Stimulated activated CD4-positive, alpha-beta T cell treated with anti-CD3 and anti-CD28 coated beads, Interleukin-4, amount 100 ng/mL, for 1 hour (primary cell): ENCODE data around the gene STK4.
"Not testable (repeated sequence)": the region's sequence is repeated elsewhere in the genome, so short reads cannot be mapped to it uniquely, and the experiment has no call there.

Experiments used
- DNase-seq: peaks from one replicate; pipeline ENCODE4 v3.0.0-alpha.2; 2020

STK4 gene

DNA sequence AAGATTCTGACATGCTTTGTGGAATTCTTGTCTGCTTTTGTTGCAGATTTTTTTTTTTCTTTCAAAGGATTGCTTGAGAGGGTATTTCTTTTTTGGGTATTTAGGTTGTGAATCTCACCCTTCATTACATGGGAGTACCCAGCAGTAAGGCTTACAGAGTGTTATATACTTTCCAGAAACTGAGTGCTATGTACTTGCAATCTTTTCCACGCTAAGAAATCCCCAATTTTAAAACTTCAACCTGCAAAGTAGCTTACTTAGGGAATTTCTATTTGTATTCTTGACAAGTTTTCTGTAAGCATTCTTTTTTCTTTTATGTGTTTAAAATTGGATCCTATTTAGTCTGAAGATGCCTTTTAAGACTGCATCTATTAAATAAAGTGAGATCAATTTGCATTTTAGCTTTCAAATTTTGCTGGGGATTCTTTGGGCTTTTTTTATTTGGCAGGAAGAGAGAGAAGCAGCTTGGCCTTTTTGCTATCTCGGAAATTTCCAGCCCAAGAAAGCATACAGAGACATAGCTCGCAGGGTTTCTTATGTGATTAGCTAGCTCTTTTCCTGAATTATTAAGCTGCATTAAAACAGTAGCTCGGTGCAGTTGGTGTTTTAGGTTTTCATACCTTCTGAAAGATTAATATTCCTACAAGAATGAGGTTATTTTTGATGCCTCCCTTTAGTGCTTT lies 92.0 kb downstream of the STK4 start:
- DNase-seq = no peak

DNA sequence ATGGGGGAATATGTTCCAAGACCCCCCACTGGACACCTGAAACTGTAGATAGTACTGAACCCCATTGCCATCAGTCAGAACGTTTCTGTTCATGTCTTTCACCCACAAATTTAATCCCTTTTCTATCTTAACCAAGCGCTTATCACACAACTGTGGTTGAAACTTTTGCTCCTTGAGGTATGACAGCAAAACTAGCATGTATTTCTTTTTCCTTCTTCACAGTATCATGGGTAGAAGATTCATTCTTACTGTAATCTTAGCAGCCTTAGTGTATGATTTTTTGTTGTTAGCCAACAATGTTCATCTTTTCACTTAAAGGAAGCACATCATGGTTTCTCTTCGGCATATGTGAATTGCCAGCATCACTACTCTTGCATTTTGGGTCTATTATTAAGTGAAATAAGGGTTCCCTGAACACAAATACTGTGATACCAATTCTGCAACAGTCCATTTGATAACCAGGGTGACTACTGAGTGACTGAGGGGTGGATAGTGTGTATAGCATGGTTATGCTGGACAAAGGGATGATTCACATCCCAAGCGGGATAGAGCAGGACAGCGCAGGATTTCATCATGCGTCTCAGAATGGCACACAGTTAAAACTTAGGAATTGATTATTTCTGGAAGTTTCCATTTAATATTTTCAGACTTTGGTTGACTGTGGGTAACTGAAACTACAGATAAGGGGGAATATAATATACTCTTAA lies 92.9 kb downstream of the STK4 start:
- DNase-seq = no peak

DNA sequence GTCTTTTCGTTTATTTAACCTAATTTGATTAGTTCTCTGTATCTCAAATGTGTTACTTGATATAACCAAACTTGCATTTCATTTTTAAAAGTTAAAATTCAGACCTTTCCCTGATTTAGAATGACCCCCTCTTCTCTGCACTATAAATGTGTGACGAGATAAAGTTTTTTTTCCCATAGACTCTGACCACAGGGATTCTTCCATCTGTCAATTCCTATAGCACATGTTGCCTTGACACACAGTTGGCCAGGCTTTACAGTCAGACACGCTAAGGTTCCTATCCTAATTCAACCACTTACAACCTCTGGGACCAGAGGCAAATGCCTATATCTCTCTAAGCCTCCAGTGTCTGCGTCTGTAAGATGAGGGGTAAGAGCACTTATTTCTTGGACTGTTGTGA lies 94.0 kb downstream of the STK4 start:
- no peak for DNase-seq

DNA sequence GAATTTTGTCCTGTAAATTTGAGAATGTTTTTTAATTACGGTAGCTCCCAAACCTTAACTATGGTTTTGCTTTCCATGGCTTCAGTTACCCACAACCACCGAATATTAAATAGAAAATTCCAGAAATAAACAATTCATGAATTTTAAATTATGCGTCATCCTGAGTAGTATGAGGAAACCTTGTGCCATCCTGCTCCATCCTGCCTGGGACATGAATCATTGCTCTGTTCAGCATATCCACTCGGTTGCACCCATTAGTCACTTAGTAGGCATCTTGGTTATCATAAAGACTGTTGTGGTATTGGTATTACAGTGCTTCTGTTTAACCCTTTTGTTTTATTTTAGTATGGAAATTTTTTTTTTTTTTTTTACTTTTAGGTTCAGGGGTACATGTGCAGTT lies 94.9 kb downstream of the STK4 start:
- DNase-seq = no peak

GRCh38 chr20:45063107-45063506 lies 96.8 kb downstream of the STK4 start:
- DNase-seq = not testable (repeated sequence)

DNA sequence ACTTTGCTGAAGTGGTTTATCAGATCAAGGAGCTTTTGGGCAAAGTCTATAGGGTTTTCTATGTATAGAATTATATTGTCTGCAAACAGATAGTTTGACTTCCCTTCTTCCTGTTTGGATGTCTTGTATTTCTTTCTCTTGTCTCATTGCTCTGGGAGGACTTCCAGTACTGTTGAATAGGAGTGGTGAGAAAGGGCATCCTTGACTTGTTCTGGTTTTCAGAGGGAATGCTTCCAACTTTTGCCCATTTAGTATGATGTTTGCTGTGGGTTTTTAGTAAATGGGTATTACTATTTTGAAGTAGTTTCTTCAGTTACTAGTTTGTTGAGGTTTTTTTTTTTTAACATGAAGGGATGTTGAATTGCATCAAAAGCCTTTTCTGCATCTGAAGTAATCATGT lies 98.5 kb downstream of the STK4 start:
- DNase-seq = no peak

DNA sequence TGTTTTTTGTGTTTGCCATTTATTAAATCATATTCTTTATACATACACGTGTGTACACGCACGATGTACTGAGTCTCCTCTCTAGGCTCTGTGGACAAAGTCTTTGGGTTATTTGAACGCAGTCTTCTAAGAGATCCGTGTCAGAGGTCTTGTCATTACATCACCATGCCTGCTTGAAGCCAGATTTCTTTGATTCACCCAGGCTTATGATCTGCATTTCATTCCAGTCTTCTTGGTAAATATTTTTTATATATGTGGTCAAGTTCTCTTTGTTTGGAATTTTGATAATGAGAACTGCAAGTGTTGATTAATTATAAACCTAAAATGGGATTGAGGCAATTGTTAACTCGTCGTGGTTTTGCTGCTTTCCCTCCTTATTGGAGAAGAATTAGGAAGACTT lies 100.1 kb downstream of the STK4 start:
- no peak for DNase-seq

DNA sequence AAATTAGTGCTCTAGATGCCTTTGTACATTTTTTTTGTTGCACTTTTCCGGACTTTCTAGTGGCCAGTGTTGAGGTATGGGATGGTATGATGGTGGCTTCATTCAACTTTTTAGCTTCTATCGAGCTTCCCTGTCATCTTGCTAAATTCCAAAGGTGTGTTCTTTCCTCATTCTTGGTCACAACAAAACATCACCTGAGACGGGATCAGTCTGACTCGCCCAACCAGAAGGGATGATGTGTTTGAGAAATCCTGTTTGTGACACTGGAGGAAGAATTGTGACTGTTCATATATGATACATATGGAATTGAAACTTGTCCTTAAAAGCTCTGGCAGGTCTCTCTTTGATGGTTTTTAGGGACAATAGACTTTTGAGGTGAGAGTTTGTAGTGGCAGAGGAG lies 100.8 kb downstream of the STK4 start:
- DNase-seq = no peak

DNA sequence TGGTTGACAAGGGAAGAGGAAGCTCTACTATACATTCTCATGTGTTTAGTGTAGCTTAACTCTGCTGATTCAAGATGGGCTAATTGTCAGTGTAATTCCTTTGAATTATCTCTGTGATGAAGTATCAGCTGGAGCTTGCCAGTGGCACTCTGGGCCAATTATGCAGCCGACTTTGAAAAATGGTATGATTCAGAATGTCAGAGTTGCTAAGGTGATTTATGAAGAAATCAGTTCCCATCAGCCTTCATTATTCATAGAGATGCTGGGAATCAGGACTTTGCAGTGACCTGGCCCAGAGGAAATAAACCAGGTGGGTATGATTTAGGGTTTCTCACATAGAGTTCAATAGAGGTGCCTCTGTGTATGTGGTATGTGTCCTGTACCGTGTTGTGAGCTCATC lies 101.2 kb downstream of the STK4 start:
- no peak for DNase-seq

DNA sequence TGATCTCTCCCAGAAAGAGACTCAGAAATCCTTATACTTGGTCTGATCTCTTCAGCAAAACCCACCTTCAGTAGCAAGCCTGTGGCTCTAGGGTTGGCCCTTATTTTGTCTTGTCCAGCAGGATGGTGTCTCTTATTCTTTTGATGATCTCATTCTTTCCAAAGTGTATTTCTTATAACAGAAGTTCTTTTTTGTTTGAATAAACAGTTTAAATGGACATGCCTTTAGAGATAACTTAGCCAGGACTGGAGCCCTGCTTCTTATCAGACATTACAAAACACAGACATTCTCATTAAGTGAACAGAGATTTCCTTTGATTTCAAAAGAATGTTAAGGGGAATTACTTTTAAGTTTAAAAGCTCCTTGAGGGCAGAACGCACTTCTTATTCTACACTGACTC lies 102.9 kb downstream of the STK4 start:
- no peak for DNase-seq

DNA sequence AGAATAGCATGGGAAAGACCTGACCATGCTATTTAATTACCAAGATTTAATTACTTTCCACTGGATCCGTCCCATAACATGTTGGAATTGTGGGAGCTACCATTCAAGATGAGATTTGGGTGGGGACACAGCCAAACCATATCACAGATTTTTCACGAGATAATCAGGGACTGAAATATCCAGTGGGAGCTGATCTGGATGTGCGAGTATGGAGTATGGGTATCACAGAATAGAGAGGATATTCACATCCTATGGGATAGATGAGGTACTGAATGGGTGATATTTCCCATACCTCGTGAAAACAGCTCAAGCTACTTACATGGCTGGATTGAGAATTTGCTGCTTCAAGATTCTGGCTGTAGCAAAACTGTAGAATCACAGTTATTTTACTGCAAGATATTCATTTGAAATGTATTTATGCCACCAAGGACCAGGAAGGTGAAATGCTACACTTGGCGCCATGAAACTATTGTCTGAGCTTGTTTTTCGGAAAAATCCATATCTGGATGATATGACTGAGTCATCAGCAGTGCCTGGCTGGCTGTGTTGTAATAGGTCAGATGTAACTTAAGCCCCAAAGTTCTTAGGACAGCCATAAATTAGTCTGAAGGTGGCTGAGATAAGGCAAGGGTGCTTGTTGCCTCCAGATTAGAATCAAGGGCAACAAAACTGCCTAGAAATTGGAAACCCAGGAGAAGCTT lies 104.8 kb downstream of the STK4 start:
- DNase-seq = no peak

- DNase-seq = no peak
These were observed 105.8 kb downstream of the STK4 start for GRCh38 chr20:45072066-45072465.

DNA sequence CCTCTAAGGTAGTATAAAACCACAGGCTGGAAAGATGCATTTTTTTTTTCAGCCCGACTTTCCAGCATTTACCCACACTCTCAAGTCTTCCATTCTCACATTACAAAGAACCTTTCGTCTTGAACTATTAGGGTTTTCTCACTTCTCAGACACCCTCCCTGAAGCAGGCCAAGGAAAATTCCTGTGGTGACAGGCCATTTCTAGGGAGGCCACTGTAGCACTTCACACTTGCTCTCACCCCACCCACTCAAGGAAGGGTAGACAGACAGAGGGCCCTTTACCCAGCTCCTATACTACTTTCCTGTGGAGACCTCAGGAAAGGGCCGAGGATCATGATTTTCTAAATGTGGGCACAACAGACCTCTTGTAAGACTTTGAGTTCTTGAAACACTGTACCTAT lies 106.9 kb downstream of the STK4 start:
- DNase-seq = no peak

DNA sequence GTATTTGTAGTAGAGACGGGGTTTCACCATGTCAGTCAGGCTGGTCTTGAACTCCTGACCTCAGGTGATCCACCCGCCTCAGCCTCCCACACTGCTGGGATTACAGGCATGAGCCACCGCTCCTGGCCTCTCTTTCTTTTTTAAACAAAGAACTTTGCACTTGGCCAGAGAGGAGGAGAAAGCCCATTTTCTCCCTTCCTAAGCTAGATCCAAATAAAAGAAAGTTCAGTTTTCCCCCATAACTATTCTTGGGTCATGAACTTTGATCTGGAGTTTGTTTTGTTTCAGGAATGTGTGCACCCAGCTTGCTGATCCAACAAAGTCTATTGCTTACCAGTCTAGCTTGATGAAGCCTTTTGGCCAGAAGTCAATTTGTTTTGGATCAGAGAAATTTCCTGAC lies 111.2 kb downstream of the STK4 start:
- DNase-seq = no peak

- DNase-seq = no peak
These were observed 114.7 kb downstream of the STK4 start for GRCh38 chr20:45080867-45081624.

DNA sequence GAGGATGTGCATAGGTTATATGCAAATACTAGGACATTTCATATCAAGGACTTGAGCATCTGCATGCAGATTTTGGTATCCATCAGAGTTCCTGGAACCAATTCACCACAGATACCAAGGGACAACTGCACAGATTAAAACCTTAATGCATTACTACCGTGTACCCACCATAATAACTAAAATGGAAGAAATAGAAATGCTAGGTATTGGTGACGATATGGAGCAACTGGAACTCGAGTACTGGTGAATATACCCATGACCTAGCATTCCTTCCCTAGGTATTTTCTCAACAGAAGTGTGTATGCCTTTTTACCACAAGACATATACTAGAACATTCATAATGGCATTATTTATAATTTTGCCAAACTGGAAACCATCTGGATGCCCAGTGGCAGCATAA lies 116.2 kb downstream of the STK4 start:
- DNase-seq = no peak

- no peak for DNase-seq
These were observed 116.8 kb downstream of the STK4 start for GRCh38 chr20:45083127-45083526.

GRCh38 chr20:45085289-45085688 lies 119.0 kb downstream of the STK4 start:
- no peak for DNase-seq

GRCh38 chr20:45085867-45086266 lies 119.6 kb downstream of the STK4 start:
- DNase-seq = no peak

GRCh38 chr20:45087097-45087790 lies 120.9 kb downstream of the STK4 start:
- no peak for DNase-seq

- no peak for DNase-seq
These were observed 121.5 kb downstream of the STK4 start for GRCh38 chr20:45087814-45088213.

GRCh38 chr20:45088247-45088646 lies 121.9 kb downstream of the STK4 start:
- DNase-seq = no peak

- no peak for DNase-seq
These were observed 124.2 kb downstream of the STK4 start for GRCh38 chr20:45090481-45090880.
